GM12891 (cell line): Measurements from ENCODE around the gene ASCL1.

Experiments used
- PAX5 ChIP-seq: IDR thresholded peaks from 2 replicates; pipeline ENCODE4 v1.6.1; 2011; ENCODE audit warnings: low read length, moderate library complexity, mild to moderate bottlenecking; ENCODE audit not compliant: insufficient read depth, severe bottlenecking
- POLR2A ChIP-seq: IDR thresholded peaks from 2 replicates; pipeline ENCODE4 v1.6.1; 2011; ENCODE audit warnings: low read depth, low read length, control low read depth
- POLR2AphosphoS5 ChIP-seq: IDR thresholded peaks from 2 replicates; pipeline ENCODE4 v1.6.1; 2011; ENCODE audit warnings: low read depth, low read length, control low read depth
- SPI1 ChIP-seq: IDR thresholded peaks from 2 replicates; pipeline ENCODE4 v1.6.1; 2011; ENCODE audit warnings: low read depth, low read length, control low read depth
- TAF1 ChIP-seq: IDR thresholded peaks from 2 replicates; pipeline ENCODE4 v1.6.1; 2011; ENCODE audit warnings: low read depth, low read length, control low read depth

GRCh38 chr12:102958073-102958829, 777 bp downstream of the ASCL1 start:
- no peak for TF ChIP-seq POLR2A
- TF ChIP-seq TAF1: no peak
- no peak for TF ChIP-seq POLR2AphosphoS5
- TF ChIP-seq SPI1: no peak
- peak; percentile 59 for TF ChIP-seq PAX5
